Measurements from ENCODE around the gene INPP5E. TPM values are rescaled to one million over a fixed set of nuclear protein-coding genes. Genes with fewer than 3 reads are reported as not detected.

Gene INPP5E
- total RNA-seq, 1 experiment from 2014 or later, result 18.2 TPM

DNA sequence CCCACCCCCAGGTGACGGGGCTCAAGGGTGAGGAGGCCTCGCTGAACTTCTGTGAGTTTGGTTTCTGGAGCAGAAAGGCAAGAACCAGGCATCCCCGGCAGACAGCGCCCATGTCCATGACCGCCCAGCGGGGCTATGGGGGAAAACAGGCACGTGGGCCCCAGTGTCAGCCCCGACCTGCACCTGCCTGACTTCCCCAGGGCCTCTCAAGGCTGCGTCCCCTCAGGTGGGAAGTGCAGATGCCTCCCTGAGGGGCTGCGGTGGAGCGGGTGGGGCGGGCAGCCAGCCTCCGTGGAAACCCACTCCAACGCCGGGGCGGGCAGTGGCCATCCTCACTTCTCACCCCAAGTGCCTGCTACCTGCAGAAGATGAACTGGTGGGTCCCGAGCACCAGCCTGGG, 59.3 kb downstream of the INPP5E start:
- Histone ChIP-seq H3K27me3 (ENCODE audit: insufficient read depth, low read depth) (no peaks in the 10 kb centered on the region), H3K4me1 (replicated peaks; ENCODE audit: insufficient read depth) (no peaks in the 10 kb centered on the region), H4K20me1 (ENCODE audit: insufficient read depth) (no peaks in the 10 kb centered on the region; the same call in 1 of the 2 replicates), H3K36me3 (ENCODE audit: low read depth) (no peaks in the 10 kb centered on the region; the same call in 1 of the 2 replicates), H3K9me3 (ENCODE audit: insufficient read depth, low read depth) (no peaks in the 10 kb centered on the region), H3K4me2 (no peak overlapping the region), H3K4me3 (no peak overlapping the region), H3F3A (ENCODE audit: insufficient read depth, low read depth) (no peaks in the 10 kb centered on the region), H3K27ac (no peak overlapping the region), H2AFZ (no peak overlapping the region), H3K79me2 (ENCODE audit: low read depth) (no peaks in the 10 kb centered on the region), H3K9me2 (ENCODE audit: insufficient read depth) (no peaks in the 10 kb centered on the region)
- no peak for DNase-seq
- no peak for TF ChIP-seq EZH2 (IDR thresholded peaks at IDR 0.05; ENCODE audit: low read depth)
- TF ChIP-seq, protein P1, sequence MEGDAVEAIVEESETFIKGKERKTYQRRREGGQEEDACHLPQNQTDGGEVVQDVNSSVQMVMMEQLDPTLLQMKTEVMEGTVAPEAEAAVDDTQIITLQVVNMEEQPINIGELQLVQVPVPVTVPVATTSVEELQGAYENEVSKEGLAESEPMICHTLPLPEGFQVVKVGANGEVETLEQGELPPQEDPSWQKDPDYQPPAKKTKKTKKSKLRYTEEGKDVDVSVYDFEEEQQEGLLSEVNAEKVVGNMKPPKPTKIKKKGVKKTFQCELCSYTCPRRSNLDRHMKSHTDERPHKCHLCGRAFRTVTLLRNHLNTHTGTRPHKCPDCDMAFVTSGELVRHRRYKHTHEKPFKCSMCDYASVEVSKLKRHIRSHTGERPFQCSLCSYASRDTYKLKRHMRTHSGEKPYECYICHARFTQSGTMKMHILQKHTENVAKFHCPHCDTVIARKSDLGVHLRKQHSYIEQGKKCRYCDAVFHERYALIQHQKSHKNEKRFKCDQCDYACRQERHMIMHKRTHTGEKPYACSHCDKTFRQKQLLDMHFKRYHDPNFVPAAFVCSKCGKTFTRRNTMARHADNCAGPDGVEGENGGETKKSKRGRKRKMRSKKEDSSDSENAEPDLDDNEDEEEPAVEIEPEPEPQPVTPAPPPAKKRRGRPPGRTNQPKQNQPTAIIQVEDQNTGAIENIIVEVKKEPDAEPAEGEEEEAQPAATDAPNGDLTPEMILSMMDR (conservative IDR thresholded peaks at IDR 0.05), result no peak
- no TSS peak for BruUV-seq (replicated peaks)
- ChIA-PET CTCF (no interaction called here), POLR2A (ENCODE audit: unreplicated experiment) (no interaction called here)
- intact Hi-C loops (cut with micrococcal nuclease; ENCODE audit: unreplicated experiment), result no loop called here

DNA sequence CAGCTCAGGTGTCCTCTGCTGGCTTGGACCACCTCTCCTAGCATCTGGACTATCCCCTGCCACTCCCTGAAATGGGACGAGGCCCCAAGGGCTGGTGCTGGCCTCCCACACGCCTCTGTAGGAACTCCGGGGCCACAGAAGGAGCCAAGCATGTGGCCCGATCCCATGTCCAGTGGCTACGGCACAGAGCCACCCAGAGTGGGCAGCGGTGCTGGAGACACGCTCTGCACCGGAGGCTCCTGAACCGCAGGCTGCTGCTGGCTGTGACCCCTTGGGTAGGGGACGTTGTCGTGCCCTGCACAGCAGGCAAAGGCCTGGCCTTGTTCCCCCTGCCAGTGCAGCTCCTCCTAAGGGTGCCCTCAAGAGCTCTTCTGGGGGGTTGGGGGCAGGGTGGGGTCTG, 59.8 kb downstream of the INPP5E start:
- H3K4me2 ChIP-seq, result no peak overlapping the region
- no peaks in the 10 kb centered on the region for H3K9me2 ChIP-seq (ENCODE audit: insufficient read depth)
- H4K20me1 ChIP-seq (ENCODE audit: insufficient read depth), result no peaks in the 10 kb centered on the region; the same call in 1 of the 2 replicates
- H3K36me3 ChIP-seq (ENCODE audit: low read depth), result no peaks in the 10 kb centered on the region; the same call in 1 of the 2 replicates
- DNase-seq, result no peak
- H2AFZ ChIP-seq, result no peak overlapping the region
- BruUV-seq (replicated peaks), result no TSS peak
- no peaks in the 10 kb centered on the region for H3K79me2 ChIP-seq (ENCODE audit: low read depth)
- intact Hi-C loops (cut with micrococcal nuclease; ENCODE audit: unreplicated experiment), result no loop called here
- no peaks in the 10 kb centered on the region for H3K4me1 ChIP-seq (replicated peaks; ENCODE audit: insufficient read depth)
- ChIA-PET CTCF (no interaction called here), POLR2A (ENCODE audit: unreplicated experiment) (no interaction called here)
- H3K27ac ChIP-seq, result no peak overlapping the region
- no peak overlapping the region for H3K4me3 ChIP-seq
- no peaks in the 10 kb centered on the region for H3K27me3 ChIP-seq (ENCODE audit: insufficient read depth, low read depth)
- H3K9me3 ChIP-seq (ENCODE audit: insufficient read depth, low read depth), result no peaks in the 10 kb centered on the region
- TF ChIP-seq, protein P1 (conservative IDR thresholded peaks at IDR 0.05), result no peak
- no peak for TF ChIP-seq EZH2 (IDR thresholded peaks at IDR 0.05; ENCODE audit: low read depth)
- H3F3A ChIP-seq (ENCODE audit: insufficient read depth, low read depth), result no peaks in the 10 kb centered on the region

DNA sequence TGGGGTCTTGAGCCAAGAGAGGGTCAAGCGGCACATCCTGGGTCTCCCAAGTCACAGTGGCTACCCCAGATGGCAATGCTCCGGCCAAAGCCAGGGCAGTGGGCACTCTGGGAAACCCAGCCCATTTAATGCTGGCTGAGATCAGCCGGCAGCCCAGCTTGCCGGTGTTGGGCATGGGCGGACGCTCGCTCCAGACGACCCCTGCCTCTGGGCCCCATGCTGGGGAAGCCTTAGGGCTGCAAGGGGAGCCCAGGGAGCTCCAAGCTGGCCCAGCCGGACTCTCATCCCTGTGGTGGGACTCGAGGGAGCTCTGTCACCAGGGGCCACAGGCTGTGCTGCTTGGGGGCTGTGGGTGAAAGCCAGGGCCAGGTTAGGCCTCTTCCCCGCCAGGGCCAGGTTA, 60.2 kb downstream of the INPP5E start:
- POLR2A ChIA-PET (ENCODE audit: unreplicated experiment), result no interaction called here
- intact Hi-C loops (cut with micrococcal nuclease; ENCODE audit: unreplicated experiment), result no loop called here
- H3K79me2 ChIP-seq (ENCODE audit: low read depth), result no peaks in the 10 kb centered on the region

More for the DNA sequence above, 60.2 kb downstream of the INPP5E start:
- H2AFZ ChIP-seq, result no peak overlapping the region
- no peak overlapping the region for H3K27ac ChIP-seq
- CTCF ChIA-PET, result no interaction called here
- H3K9me3 ChIP-seq (ENCODE audit: insufficient read depth, low read depth), result no peaks in the 10 kb centered on the region
- TF ChIP-seq, protein P1 (conservative IDR thresholded peaks at IDR 0.05), result no peak
- TF ChIP-seq EZH2 (IDR thresholded peaks at IDR 0.05; ENCODE audit: low read depth), result no peak
- no peak overlapping the region for H3K4me3 ChIP-seq
- DNase-seq, result no peak
- H3F3A ChIP-seq (ENCODE audit: insufficient read depth, low read depth), result no peaks in the 10 kb centered on the region
- no peaks in the 10 kb centered on the region for H3K27me3 ChIP-seq (ENCODE audit: insufficient read depth, low read depth)
- H3K9me2 ChIP-seq (ENCODE audit: insufficient read depth), result no peaks in the 10 kb centered on the region
- H4K20me1 ChIP-seq (ENCODE audit: insufficient read depth), result no peaks in the 10 kb centered on the region; the same call in 1 of the 2 replicates
- no TSS peak for BruUV-seq (replicated peaks)
- no peak overlapping the region for H3K4me2 ChIP-seq
- H3K4me1 ChIP-seq (replicated peaks; ENCODE audit: insufficient read depth), result no peaks in the 10 kb centered on the region
- no peaks in the 10 kb centered on the region for H3K36me3 ChIP-seq (ENCODE audit: low read depth)

All from PC-9 (cell line).